Neural progenitor cell (in vitro differentiated cells): ENCODE measurements around the gene ISCA2.

ENCODE experiments used
- CTCF ChIP-seq: fragments of 200-600 bp; sonication (generic); IDR thresholded peaks from 2 replicates; pipeline ENCODE4 v1.5.1; 2017; ENCODE audit warnings: antibody characterized with exemption, mild to moderate bottlenecking
- EZH2phosphoT487 ChIP-seq: fragments of 200-600 bp; sonication (generic); IDR thresholded peaks from 2 replicates; pipeline ENCODE4 v1.6.1; 2017; ENCODE audit warnings: antibody characterized with exemption

DNA sequence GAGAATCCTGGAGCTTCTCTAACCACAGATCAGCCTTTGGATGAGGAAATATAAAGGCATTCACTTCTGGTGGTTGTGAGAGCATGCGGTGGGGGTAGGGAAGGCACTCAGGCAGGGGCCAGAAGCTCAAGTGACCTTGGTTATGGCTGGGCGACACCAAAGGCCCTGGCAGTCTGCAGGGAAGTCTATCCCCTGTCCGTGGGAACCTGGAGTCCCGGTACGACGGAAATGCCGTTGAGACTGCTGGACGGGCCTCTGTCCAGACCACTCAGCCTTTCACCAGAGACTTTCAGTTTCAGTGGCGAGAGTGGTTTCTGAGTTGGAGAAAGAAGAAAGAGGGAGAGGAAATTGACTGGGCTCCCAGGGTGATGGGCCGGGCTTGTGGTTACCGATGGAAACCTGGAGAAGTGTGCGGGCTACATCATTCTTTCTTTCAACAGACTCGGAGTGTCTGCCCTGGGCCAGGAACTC, 20.9 kb downstream of the ISCA2 start:
- TF ChIP-seq CTCF, result no peak
- no peak for TF ChIP-seq EZH2phosphoT487
